ENCODE measurements around the gene TGFBR1. TPM values are rescaled to one million over a fixed set of nuclear protein-coding genes. Genes with fewer than 3 reads are reported as not detected.
"Not testable (repeated sequence)": the region's sequence is repeated elsewhere in the genome, so short reads cannot be mapped to it uniquely, and the experiment has no call there.

Gene TGFBR1
- total and polyA plus RNA-seq, 4 donors, result 25.1 to 97.6 (median 44.9) TPM

DNA sequence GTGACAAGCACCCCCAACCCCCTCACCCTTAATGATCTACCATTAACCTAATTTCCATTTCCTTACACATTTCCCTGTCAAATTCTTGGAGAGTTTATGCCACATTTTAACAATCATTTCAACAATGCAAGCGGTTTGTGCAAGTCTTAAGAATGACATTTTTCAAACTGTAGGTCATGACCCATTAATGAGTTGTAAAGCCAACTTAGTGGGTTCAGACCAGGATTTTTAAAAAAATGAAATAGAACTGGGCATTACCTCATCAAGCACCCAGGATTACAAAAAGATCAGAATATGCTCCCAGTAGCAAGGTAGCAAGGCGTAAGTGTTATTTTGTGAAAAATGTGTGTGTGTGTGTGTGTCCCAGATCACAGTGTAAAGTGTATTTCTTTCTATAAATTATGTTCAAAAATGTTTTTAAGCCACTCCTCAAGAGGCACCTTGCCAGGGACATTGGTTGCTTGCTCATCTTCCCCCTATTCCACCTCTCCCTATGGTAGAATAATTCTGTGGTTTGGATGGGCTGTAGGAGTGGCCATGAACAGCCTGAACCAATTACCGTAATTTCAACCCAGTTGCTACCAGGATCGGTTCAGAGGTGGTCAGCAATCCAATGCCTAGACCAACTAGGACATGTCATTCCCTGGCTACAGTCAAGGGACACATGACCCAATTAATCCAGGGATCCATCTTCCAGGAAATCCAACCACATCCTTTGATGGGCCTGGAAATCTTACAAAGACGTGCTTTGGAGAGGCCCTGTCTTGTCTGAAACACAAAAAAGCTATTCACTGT is 14.4 kb upstream of the TGFBR1 start:
- Histone ChIP-seq H3K4me3 (ENCODE audit: low read depth, low read length) (no peak overlapping the region), H3K9me3 (ENCODE audit: control insufficient read depth, insufficient read depth, low read length) (no peaks in the 10 kb centered on the region), H3K36me3 (ENCODE audit: control insufficient read depth, insufficient read depth, low read length) (no peaks in the 10 kb centered on the region), H3K4me1 (ENCODE audit: control insufficient read depth, insufficient read depth, low read length) (no peaks in the 10 kb centered on the region), H3K27ac (ENCODE audit: low read depth, low read length) (no peak overlapping the region), H3K27me3 (ENCODE audit: control insufficient read depth, insufficient read depth, low read length) (no peaks in the 10 kb centered on the region)
- 100% methylated on average over 2 of the region's 5 CpGs for whole genome bisulfite sequencing (ENCODE audit: insufficient coverage)
- no peak for DNase-seq (ENCODE audit: low read depth in 4 of 6, low spot score in 6 of 6)

DNA sequence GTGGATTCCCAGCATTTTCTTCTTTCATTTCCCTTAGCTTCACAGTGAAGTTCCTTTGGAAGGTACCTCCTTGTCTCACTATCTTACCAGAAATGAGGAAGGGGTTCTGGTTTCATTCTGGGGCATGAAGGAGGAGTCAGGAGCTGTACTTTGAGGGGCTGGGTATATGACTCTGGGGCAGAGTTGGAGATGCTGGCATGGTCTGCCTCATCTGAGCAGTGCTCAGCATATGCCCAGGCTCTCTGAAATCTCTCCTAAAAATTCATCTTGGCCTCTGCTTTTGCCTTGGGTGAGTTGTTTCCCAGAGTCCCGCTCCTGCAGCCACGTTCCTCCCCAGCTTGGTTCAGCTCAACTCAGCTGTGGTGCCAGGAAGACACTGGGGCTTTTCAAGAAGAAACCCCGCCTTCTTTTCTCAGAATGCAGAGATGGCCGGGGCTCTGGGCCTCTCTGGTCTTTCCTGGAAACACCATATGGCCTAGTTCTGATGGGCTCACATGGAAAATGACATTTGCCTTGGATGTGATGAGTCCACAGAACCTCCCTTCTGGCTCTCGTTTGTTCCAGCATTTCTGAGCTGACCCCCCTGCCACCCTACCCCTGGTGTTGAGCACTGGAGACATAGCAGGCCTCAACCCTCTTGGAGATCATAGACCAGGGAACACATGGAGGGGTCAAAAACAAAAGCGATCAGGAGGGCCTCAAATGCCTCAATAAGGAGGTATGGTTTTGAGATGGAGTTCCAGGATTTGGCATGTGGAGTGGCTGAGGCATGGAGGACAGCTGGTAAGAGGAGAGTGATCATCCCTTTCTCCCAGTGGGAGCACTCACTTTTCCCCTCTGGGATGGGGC is 12.0 kb upstream of the TGFBR1 start:
- Histone ChIP-seq H3K4me3 (ENCODE audit: low read depth, low read length) (no peak overlapping the region), H3K4me1 (ENCODE audit: control insufficient read depth, insufficient read depth, low read length) (no peaks in the 10 kb centered on the region), H3K36me3 (ENCODE audit: control insufficient read depth, insufficient read depth, low read length) (no peaks in the 10 kb centered on the region), H3K9me3 (ENCODE audit: control insufficient read depth, insufficient read depth, low read length) (no peaks in the 10 kb centered on the region), H3K27ac (ENCODE audit: low read depth, low read length) (no peak overlapping the region), H3K27me3 (ENCODE audit: control insufficient read depth, insufficient read depth, low read length) (no peaks in the 10 kb centered on the region)
- 75% methylated on average over 6 of the region's 6 CpGs for WGBS (ENCODE audit: insufficient coverage)
- DNase-seq (ENCODE audit: low read depth in 4 of 6, low spot score in 6 of 6), result no peak

DNA sequence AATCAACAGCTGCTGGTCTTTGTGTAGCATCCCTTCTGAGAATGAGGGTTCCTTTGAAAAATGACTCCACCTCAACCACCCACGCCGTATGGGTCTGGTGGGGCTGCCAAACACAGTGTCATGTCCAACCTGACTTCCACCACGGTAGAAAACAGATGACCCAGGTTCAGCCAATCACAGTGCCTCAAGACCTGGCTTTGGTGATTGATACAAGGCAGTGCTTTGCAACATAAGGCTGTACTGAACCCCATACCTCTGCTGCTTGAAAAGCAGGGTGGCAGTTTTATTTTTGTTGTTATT is 11.5 kb upstream of the TGFBR1 start:
- Histone ChIP-seq H3K4me3 (ENCODE audit: low read depth, low read length) (no peak overlapping the region), H3K27ac (ENCODE audit: low read depth, low read length) (no peak overlapping the region), H3K4me1 (ENCODE audit: control insufficient read depth, insufficient read depth, low read length) (no peaks in the 10 kb centered on the region), H3K36me3 (ENCODE audit: control insufficient read depth, insufficient read depth, low read length) (no peaks in the 10 kb centered on the region), H3K9me3 (ENCODE audit: control insufficient read depth, insufficient read depth, low read length) (no peaks in the 10 kb centered on the region), H3K27me3 (ENCODE audit: control insufficient read depth, insufficient read depth, low read length) (no peaks in the 10 kb centered on the region)
- 86% methylated on average over 3 of the region's 3 CpGs for WGBS (ENCODE audit: insufficient coverage)
- DNase-seq (ENCODE audit: low read depth in 4 of 6, low spot score in 6 of 6), result no peak

- H3K27me3 ChIP-seq (ENCODE audit: control insufficient read depth, insufficient read depth, low read length), result no peaks in the 10 kb centered on the region
- WGBS (ENCODE audit: insufficient coverage), result no CpG with 5 or more reads among the region's 3 CpGs
Observed at GRCh38 chr9:99095565-99095964, 9.3 kb upstream of the TGFBR1 start.

GRCh38 chr9:99096409-99096808 is 8.5 kb upstream of the TGFBR1 start:
- no peaks in the 10 kb centered on the region for H3K4me1 ChIP-seq (ENCODE audit: control insufficient read depth, insufficient read depth, low read length)
- H3K27me3 ChIP-seq (ENCODE audit: control insufficient read depth, insufficient read depth, low read length), result no peaks in the 10 kb centered on the region
- H3K4me3 ChIP-seq (ENCODE audit: low read depth, low read length), result no peak overlapping the region
- no peaks in the 10 kb centered on the region for H3K36me3 ChIP-seq (ENCODE audit: control insufficient read depth, insufficient read depth, low read length)
- H3K27ac ChIP-seq (ENCODE audit: low read depth, low read length), result no peak overlapping the region
- DNase-seq (ENCODE audit: low read depth in 4 of 6, low spot score in 6 of 6), result no peak
- H3K9me3 ChIP-seq (ENCODE audit: control insufficient read depth, insufficient read depth, low read length), result no peaks in the 10 kb centered on the region
- 88% methylated on average over 2 of the region's 3 CpGs for WGBS (ENCODE audit: insufficient coverage)

More at GRCh38 chr9:99095565-99095964, 9.3 kb upstream of the TGFBR1 start:
- no peaks in the 10 kb centered on the region for H3K36me3 ChIP-seq (ENCODE audit: control insufficient read depth, insufficient read depth, low read length)
- no peaks in the 10 kb centered on the region for H3K4me1 ChIP-seq (ENCODE audit: control insufficient read depth, insufficient read depth, low read length)
- no peak for DNase-seq (ENCODE audit: low read depth in 4 of 6, low spot score in 6 of 6)
- no peaks in the 10 kb centered on the region for H3K9me3 ChIP-seq (ENCODE audit: control insufficient read depth, insufficient read depth, low read length)
- H3K4me3 ChIP-seq (ENCODE audit: low read depth, low read length), result no peak overlapping the region
- no peak overlapping the region for H3K27ac ChIP-seq (ENCODE audit: low read depth, low read length)

DNA sequence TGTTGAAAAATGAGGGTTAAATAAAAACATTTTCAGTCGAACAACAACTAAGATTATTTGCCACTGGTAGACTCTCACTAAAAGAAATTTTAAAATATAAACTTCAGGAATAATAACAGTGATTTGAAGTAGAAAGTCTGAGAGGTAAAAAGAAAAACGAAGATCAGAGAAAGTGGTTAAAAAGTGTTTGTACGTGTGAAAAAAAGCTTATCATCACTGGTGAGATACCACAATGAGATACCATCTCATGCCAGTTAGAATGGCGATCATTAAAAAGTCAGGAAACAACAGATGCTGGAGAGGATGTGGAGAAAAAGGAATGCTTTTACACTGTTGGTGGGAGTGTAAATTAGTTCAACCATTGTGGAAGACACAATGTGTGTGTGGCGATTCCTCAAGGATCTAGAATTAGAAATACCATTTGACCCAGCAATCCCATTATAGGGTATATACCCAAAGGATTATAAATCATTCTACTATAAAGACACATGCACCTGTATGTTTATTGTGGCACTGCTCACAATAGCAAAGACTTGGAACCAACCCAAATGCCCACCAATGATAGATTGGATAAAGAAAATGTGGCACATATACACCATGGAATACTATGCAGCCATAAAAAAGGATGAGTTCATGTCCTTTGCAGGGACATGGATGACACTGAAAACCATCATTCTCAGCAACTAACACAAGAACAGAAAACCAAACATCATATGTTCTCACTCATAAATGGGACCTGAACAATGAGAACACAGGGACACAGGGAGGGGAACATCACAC is 4.9 kb upstream of the TGFBR1 start:
- 100% methylated on average over 2 of the region's 5 CpGs for WGBS (ENCODE audit: insufficient coverage)

GRCh38 chr9:99101271-99101670 is 3.6 kb upstream of the TGFBR1 start:
- WGBS (ENCODE audit: insufficient coverage), result 100% methylated on average over 2 of the region's 5 CpGs
- DNase-seq (ENCODE audit: low read depth in 4 of 6, low spot score in 6 of 6), result no peak
- H3K4me3 ChIP-seq (ENCODE audit: low read depth, low read length), result no peak overlapping the region

More for the DNA sequence above, 4.9 kb upstream of the TGFBR1 start:
- not testable (repeated sequence) for H3K9me3 ChIP-seq (ENCODE audit: control insufficient read depth, insufficient read depth, low read length); H3K4me3 ChIP-seq (ENCODE audit: low read depth, low read length); H3K36me3 ChIP-seq (ENCODE audit: control insufficient read depth, insufficient read depth, low read length); H3K27me3 ChIP-seq (ENCODE audit: control insufficient read depth, insufficient read depth, low read length); H3K27ac ChIP-seq (ENCODE audit: low read depth, low read length); DNase-seq (ENCODE audit: low read depth in 4 of 6, low spot score in 6 of 6); H3K4me1 ChIP-seq (ENCODE audit: control insufficient read depth, insufficient read depth, low read length)

GRCh38 chr9:99101812-99102211 is 3.1 kb upstream of the TGFBR1 start:
- no peaks in the 10 kb centered on the region for H3K36me3 ChIP-seq (ENCODE audit: control insufficient read depth, insufficient read depth, low read length)
- no peaks in the 10 kb centered on the region for H3K9me3 ChIP-seq (ENCODE audit: control insufficient read depth, insufficient read depth, low read length)
- peaks cover 13% of the 10 kb centered on the region for H3K4me1 ChIP-seq (ENCODE audit: control insufficient read depth, insufficient read depth, low read length)
- no peaks in the 10 kb centered on the region for H3K27me3 ChIP-seq (ENCODE audit: control insufficient read depth, insufficient read depth, low read length)
- H3K27ac ChIP-seq (ENCODE audit: low read depth, low read length), result no peak overlapping the region
- WGBS (ENCODE audit: insufficient coverage), result no CpG with 5 or more reads among the region's 2 CpGs
- no peak for DNase-seq (ENCODE audit: low read depth in 4 of 6, low spot score in 6 of 6)
- H3K4me3 ChIP-seq (ENCODE audit: low read depth, low read length), result no peak overlapping the region

More at GRCh38 chr9:99101271-99101670, 3.6 kb upstream of the TGFBR1 start:
- no peaks in the 10 kb centered on the region for H3K36me3 ChIP-seq (ENCODE audit: control insufficient read depth, insufficient read depth, low read length)
- no peaks in the 10 kb centered on the region for H3K27me3 ChIP-seq (ENCODE audit: control insufficient read depth, insufficient read depth, low read length)
- no peaks in the 10 kb centered on the region for H3K9me3 ChIP-seq (ENCODE audit: control insufficient read depth, insufficient read depth, low read length)
- H3K27ac ChIP-seq (ENCODE audit: low read depth, low read length), result no peak overlapping the region
- H3K4me1 ChIP-seq (ENCODE audit: control insufficient read depth, insufficient read depth, low read length), result peaks cover 13% of the 10 kb centered on the region

DNA sequence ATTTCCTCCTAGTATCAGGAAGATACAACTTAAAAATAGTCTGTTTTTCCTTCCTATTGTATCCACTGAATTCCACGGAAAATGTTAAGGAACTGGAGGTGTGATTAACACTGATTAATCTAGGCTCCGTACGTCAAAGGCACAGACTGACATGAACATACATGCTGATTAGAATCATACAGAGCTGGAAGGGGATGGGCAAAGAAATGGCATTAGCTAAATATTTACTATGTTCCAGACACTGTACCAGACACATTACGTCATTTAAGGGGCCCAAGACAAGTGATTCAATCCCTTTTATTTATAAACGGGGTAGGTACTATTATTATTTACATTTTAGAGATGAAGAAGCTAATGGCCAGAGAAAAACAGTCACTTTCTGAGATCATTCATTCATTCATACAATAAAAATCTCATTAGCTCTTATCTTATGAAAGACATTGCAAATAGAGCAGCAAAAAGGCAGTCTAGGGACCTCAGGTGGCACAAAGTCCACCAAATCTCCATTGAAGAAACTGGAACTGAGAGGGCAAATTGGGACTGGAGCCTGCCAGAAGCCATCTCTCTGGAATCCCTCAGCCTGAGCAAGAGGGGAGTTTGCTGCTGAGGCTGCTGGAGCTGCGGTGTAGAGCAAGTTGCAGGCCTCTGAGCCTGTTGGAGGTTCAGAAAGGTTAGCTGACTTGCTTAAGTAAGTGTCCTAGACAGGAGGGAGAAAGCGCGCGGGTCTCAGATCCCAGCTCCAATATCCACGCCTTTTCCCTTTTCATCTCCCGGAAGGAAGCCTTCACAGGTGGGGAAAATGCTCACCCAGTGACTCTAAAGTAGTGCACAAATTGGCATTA is 1.6 kb upstream of the TGFBR1 start:
- H3K27ac ChIP-seq (ENCODE audit: low read depth, low read length), result peak overlapping the region; percentile 42
- H3K27me3 ChIP-seq (ENCODE audit: control insufficient read depth, insufficient read depth, low read length), result no peaks in the 10 kb centered on the region
- WGBS (ENCODE audit: insufficient coverage), result 73% methylated on average over 1 of the region's 11 CpGs
- H3K4me3 ChIP-seq (ENCODE audit: low read depth, low read length), result no peak overlapping the region
- no peaks in the 10 kb centered on the region for H3K36me3 ChIP-seq (ENCODE audit: control insufficient read depth, insufficient read depth, low read length)
- H3K9me3 ChIP-seq (ENCODE audit: control insufficient read depth, insufficient read depth, low read length), result no peaks in the 10 kb centered on the region
- no peak for DNase-seq (ENCODE audit: low read depth in 4 of 6, low spot score in 6 of 6)
- H3K4me1 ChIP-seq (ENCODE audit: control insufficient read depth, insufficient read depth, low read length), result peaks cover 13% of the 10 kb centered on the region

Data from spinal cord (tissue), 10 donors.